ENCODE data around the gene CSF3. TPM values are rescaled to one million over a fixed set of nuclear protein-coding genes. Genes with fewer than 3 reads are reported as not detected.

CSF3 gene
- total RNA-seq, 1 experiment from 2014 or later, result not detected

GRCh38 chr17:40058186-40058784 is 43.0 kb downstream of the CSF3 start:
- WGBS (ENCODE audit: extremely low coverage, insufficient read length, low lambda C conversion rate), result no CpG with 5 or more reads among the region's 8 CpGs
- H3K56ac ChIP-seq (ENCODE audit: insufficient read length, low read depth, low read length), result no peak overlapping the region
- H2BK12ac ChIP-seq (ENCODE audit: insufficient read length, low read depth, low read length), result no peak overlapping the region
- H3K9ac ChIP-seq (ENCODE audit: extremely low read depth, insufficient read length, low read length), result no peak overlapping the region
- H3K4ac ChIP-seq (ENCODE audit: low read depth, low read length), result no peak overlapping the region
- H3K4me1 Mint-ChIP-seq, result peaks cover 31 to 56% of the 10 kb centered on the region in 2 experiments
- H4K91ac ChIP-seq (ENCODE audit: insufficient read length, low read depth, low read length), result no peak overlapping the region
- no peak for DNase-seq
- no peak overlapping the region for H2AFZ ChIP-seq (ENCODE audit: low read length)
- H3K4me3 Mint-ChIP-seq, result no peak overlapping the region
- no peak overlapping the region for H4K5ac ChIP-seq (ENCODE audit: insufficient read length, low read depth, low read length)
- H2BK5ac ChIP-seq (ENCODE audit: insufficient read length, low read length), result no peak overlapping the region
- no peaks in the 10 kb centered on the region for H3K79me2 ChIP-seq (ENCODE audit: insufficient read depth, low read length)
- H3K27ac ChIP-seq (ENCODE audit: insufficient read length, low read depth, low read length), result no peak overlapping the region
- H2BK120ac ChIP-seq (ENCODE audit: low read depth, low read length, poor library complexity, severe bottlenecking), result no peak overlapping the region
- H3K14ac ChIP-seq (ENCODE audit: insufficient read depth, low read length), result no peak overlapping the region
- H3K4me1 ChIP-seq (ENCODE audit: insufficient read depth, low read length), result peaks cover 4% of the 10 kb centered on the region; the same call in 1 of the 2 replicates
- no peak overlapping the region for H3K18ac ChIP-seq (ENCODE audit: insufficient read length, low read depth, low read length)
- no peaks in the 10 kb centered on the region; the same call in 1 of the 2 replicates for H3K27me3 ChIP-seq (ENCODE audit: insufficient read depth, low read length)
- no peak overlapping the region for H3K23ac ChIP-seq (ENCODE audit: insufficient read length, low read depth, low read length)
- H3K9me3 Mint-ChIP-seq, result no peaks in the 10 kb centered on the region; a peak in 1 of 5 replicates
- H4K20me1 ChIP-seq (ENCODE audit: control insufficient read depth, insufficient read depth, insufficient read length), result no peaks in the 10 kb centered on the region
- peaks cover 23% of the 10 kb centered on the region for H3K27me3 Mint-ChIP-seq (ENCODE audit: low read depth)
- no peak overlapping the region for H2BK20ac ChIP-seq (ENCODE audit: low read depth, low read length, poor library complexity, severe bottlenecking)
- H2AK5ac ChIP-seq (ENCODE audit: insufficient read length, low read length), result no peak overlapping the region
- no peaks in the 10 kb centered on the region for H3K9me3 ChIP-seq (ENCODE audit: control insufficient read depth, low read depth, low read length)
- H3K4me2 ChIP-seq (ENCODE audit: insufficient read depth, insufficient read length, low read length), result no peak overlapping the region
- H3K23me2 ChIP-seq (ENCODE audit: insufficient read length, low read depth, low read length, poor library complexity, severe bottlenecking), result peaks cover 5% of the 10 kb centered on the region
- H2BK15ac ChIP-seq (ENCODE audit: low read depth, low read length), result no peak overlapping the region
- H3K79me1 ChIP-seq (ENCODE audit: insufficient read depth, low read depth, low read length, poor library complexity, severe bottlenecking), result peaks cover 3% of the 10 kb centered on the region
- peak overlapping the region in 1 of 3 experiments; percentile 92; a peak in 2 of 7 replicates for H3K27ac Mint-ChIP-seq
- no peak overlapping the region for H4K8ac ChIP-seq (replicated peaks; ENCODE audit: insufficient read length, low read depth, low read length)
- H3T11ph ChIP-seq (ENCODE audit: low read length), result no peak overlapping the region
- peaks cover 1 to 4% (median 2%) of the 10 kb centered on the region in 3 experiments; a peak in 5 of 7 replicates for H3K36me3 Mint-ChIP-seq (ENCODE audit: insufficient read depth in 1 of 3, low read depth in 3 of 3)
- TF ChIP-seq, protein P1, sequence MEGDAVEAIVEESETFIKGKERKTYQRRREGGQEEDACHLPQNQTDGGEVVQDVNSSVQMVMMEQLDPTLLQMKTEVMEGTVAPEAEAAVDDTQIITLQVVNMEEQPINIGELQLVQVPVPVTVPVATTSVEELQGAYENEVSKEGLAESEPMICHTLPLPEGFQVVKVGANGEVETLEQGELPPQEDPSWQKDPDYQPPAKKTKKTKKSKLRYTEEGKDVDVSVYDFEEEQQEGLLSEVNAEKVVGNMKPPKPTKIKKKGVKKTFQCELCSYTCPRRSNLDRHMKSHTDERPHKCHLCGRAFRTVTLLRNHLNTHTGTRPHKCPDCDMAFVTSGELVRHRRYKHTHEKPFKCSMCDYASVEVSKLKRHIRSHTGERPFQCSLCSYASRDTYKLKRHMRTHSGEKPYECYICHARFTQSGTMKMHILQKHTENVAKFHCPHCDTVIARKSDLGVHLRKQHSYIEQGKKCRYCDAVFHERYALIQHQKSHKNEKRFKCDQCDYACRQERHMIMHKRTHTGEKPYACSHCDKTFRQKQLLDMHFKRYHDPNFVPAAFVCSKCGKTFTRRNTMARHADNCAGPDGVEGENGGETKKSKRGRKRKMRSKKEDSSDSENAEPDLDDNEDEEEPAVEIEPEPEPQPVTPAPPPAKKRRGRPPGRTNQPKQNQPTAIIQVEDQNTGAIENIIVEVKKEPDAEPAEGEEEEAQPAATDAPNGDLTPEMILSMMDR (conservative IDR thresholded peaks at IDR 0.05), result no peak

Data from H9 (cell line).